ENCODE results near the gene SLC37A4. TPM values are rescaled to one million over a fixed set of nuclear protein-coding genes. Genes with fewer than 3 reads are reported as not detected.
A peak's percentile ranks its signal among the peaks of the same experiment; 100 is the strongest.

The SLC37A4 gene
- polyA plus RNA-seq, 3 donors from 2014 or later = 9.4 to 11.6 (median 11.4) TPM

- Mint-ChIP-seq H3K9me3 (no peaks in the 10 kb centered on the region), H3K4me3 (peak overlapping the region; percentile 57 to 84 (median 72)), H3K27ac (peak overlapping the region in 5 of 6 donors; percentile 14 to 87 (median 78)), H3K4me1 (peaks cover 8 to 15% of the 10 kb centered on the region in 2 donors), H3K27me3 (ENCODE audit: low read depth in 3 of 3) (peaks cover 0 to 4% (median 2%) of the 10 kb centered on the region in 3 donors), H3K36me3 (no peaks in the 10 kb centered on the region)
- no peak for DNase-seq
These were observed 698 bp downstream of the SLC37A4 start for GRCh38 chr11:119030029-119030328.

GRCh38 chr11:119029340-119030028 is 1.2 kb downstream of the SLC37A4 start:
- H3K4me3 Mint-ChIP-seq = peak overlapping the region; percentile 57 to 84 (median 72)
- peaks cover 0 to 2% (median 2%) of the 10 kb centered on the region in 3 donors for H3K27me3 Mint-ChIP-seq (ENCODE audit: low read depth in 3 of 3)
- H3K36me3 Mint-ChIP-seq = no peaks in the 10 kb centered on the region
- no peaks in the 10 kb centered on the region for H3K9me3 Mint-ChIP-seq
- no peak for DNase-seq
- H3K27ac Mint-ChIP-seq = peak overlapping the region; percentile 3 to 87 (median 76)
- H3K4me1 Mint-ChIP-seq = peaks cover 8 to 16% of the 10 kb centered on the region in 2 donors

DNA sequence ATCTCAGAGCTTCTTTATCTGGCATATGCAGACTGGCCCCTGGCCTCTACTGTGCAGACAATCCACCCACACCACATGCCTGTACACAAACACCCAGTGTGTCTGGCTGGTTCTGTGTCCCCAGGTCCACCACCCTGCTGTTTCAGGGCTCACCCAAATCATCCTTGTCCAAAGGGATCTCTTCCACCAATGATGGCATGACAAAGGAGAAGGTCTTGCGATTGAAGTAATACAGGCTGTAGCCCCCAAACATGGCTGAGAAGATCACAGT is 1.7 kb downstream of the SLC37A4 start:
- Mint-ChIP-seq H3K36me3 (peaks cover 0 to under 1% (median 0%) of the 10 kb centered on the region in 3 donors), H3K27ac (peak overlapping the region in 4 of 6 donors; percentile 14 to 86 (median 36)), H3K9me3 (no peaks in the 10 kb centered on the region), H3K4me3 (peak overlapping the region; percentile 47 to 84 (median 67)), H3K4me1 (peaks cover 8 to 18% of the 10 kb centered on the region in 2 donors), H3K27me3 (ENCODE audit: low read depth in 3 of 3) (peaks cover 0 to 2% (median 2%) of the 10 kb centered on the region in 3 donors)
- DNase-seq = no peak

DNA sequence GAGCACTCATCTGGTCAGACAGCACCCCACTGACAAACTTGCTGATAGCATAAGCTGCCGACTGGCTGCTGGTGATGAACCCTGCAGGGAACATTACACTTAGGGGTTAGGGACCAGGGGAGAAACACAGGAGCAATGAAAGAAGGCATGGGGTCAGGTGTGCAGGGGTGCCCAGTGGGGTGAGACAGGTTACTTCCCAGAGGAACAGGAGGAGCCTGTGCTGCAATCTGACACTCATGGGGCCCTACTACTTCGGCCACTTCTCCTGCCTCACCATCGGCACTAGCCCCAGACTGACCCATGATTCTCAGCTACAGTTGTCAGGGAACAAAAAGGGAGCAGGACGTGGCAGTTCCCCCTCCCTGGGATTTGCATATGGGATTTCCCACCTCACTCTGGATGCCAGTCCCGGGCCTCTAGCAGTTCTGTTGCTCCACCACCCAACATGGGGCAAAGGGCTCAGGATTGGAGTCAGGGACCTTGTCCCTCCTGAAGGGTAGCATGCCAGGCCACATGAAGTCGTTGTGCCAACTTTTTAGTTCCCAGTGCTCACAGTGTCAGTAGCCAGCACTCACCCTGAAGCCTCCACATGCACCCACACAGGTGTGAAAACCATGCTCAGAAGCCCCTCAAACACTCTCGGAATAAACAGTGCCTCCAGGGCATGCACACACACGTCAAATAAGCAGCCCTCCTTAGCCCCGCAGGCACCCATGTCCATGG is 2.2 kb downstream of the SLC37A4 start:
- Mint-ChIP-seq H3K27me3 (ENCODE audit: low read depth in 3 of 3) (peaks cover 0 to 2% (median 2%) of the 10 kb centered on the region in 3 donors), H3K36me3 (peaks cover 1 to 6% (median 2%) of the 10 kb centered on the region in 3 donors), H3K9me3 (no peaks in the 10 kb centered on the region), H3K4me3 (peak overlapping the region in 3 of 5 donors; percentile 47 to 84 (median 67)), H3K4me1 (peaks cover 12 to 20% of the 10 kb centered on the region in 2 donors), H3K27ac (peak overlapping the region in 1 of 6 donors; percentile 46)
- no peak for DNase-seq

GRCh38 chr11:119027561-119028345 is 2.9 kb downstream of the SLC37A4 start:
- Mint-ChIP-seq H3K4me3 (peak overlapping the region in 1 of 5 donors; percentile 27), H3K9me3 (no peaks in the 10 kb centered on the region), H3K36me3 (peaks cover 3 to 10% (median 6%) of the 10 kb centered on the region in 3 donors), H3K27me3 (ENCODE audit: low read depth in 3 of 3) (peaks cover 0 to 2% (median 2%) of the 10 kb centered on the region in 3 donors), H3K4me1 (peaks cover 15 to 22% of the 10 kb centered on the region in 2 donors), H3K27ac (peak overlapping the region in 1 of 6 donors; percentile 18)
- no peak for DNase-seq

- H3K27ac Mint-ChIP-seq = peak overlapping the region in 1 of 6 donors; percentile 17
- H3K27me3 Mint-ChIP-seq (ENCODE audit: low read depth in 3 of 3) = peaks cover 0 to 2% (median 2%) of the 10 kb centered on the region in 3 donors
- DNase-seq = no peak
- H3K4me1 Mint-ChIP-seq = peaks cover 15 to 22% of the 10 kb centered on the region in 2 donors
- H3K36me3 Mint-ChIP-seq = peaks cover 3 to 10% (median 6%) of the 10 kb centered on the region in 3 donors
- H3K9me3 Mint-ChIP-seq = no peaks in the 10 kb centered on the region
- no peak overlapping the region for H3K4me3 Mint-ChIP-seq
These were observed 3.7 kb downstream of the SLC37A4 start for GRCh38 chr11:119026970-119027369.

GRCh38 chr11:119025978-119026766 is 4.5 kb downstream of the SLC37A4 start:
- DNase-seq = no peak
- Mint-ChIP-seq H3K4me1 (peaks cover 21 to 22% of the 10 kb centered on the region in 2 donors), H3K27ac (peak overlapping the region in 3 of 6 donors; percentile 7 to 55 (median 13)), H3K27me3 (ENCODE audit: low read depth in 3 of 3) (peaks cover 0 to 2% (median under 1%) of the 10 kb centered on the region in 3 donors), H3K4me3 (no peak overlapping the region), H3K9me3 (no peaks in the 10 kb centered on the region), H3K36me3 (peaks cover 6 to 10% (median 9%) of the 10 kb centered on the region in 3 donors)

DNA sequence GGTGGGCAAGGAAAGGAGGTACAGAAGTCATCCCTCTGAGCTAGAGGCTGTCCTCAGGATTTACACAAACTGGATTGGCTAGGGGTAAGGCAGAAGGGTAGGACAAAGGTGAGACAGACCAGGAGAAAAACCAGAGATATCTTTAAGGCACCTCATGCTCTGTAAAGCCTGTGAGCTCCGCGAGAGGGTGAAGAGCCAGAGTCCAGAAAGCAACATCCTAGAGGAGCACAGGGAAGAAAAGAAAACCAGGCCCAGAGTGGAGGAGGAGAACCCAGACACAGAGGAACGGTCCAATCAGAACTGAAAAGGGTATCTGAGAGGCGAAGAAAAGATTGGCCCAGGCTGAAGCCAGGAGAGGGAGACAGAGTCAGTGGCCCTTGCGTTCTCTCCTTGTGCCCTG is 5.1 kb downstream of the SLC37A4 start:
- no peak for DNase-seq
- Mint-ChIP-seq H3K4me3 (no peak overlapping the region), H3K4me1 (peaks cover 18 to 24% of the 10 kb centered on the region in 2 donors), H3K36me3 (peaks cover 6 to 10% (median 9%) of the 10 kb centered on the region in 3 donors), H3K27ac (peak overlapping the region in 3 of 6 donors; percentile 60 to 80 (median 75)), H3K27me3 (ENCODE audit: low read depth in 3 of 3) (peaks cover 0 to 2% (median 0%) of the 10 kb centered on the region in 3 donors), H3K9me3 (no peaks in the 10 kb centered on the region)

DNA sequence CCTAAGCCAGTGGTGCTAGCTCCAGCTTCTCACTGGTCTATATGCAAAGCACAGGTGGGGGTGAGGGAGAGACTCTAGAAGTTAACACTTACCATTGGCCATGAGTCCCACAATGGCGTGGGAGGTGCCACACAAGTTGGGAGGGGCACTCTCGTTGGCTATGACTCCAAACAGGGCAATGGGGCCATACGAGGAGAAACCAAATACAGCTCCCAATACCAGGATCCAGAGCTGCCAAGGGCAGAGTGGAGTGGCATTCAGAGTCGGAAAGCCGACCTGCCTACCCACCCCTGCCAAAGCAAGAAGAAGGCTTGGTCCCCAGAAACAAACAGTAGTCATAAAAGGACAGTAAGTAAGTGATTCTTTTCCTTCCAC is 5.6 kb downstream of the SLC37A4 start:
- Mint-ChIP-seq H3K4me1 (peaks cover 23 to 27% of the 10 kb centered on the region in 2 donors), H3K27me3 (ENCODE audit: low read depth in 3 of 3) (peaks cover 0 to 2% (median 0%) of the 10 kb centered on the region in 3 donors), H3K9me3 (no peaks in the 10 kb centered on the region), H3K4me3 (no peak overlapping the region), H3K36me3 (peaks cover 6 to 10% (median 9%) of the 10 kb centered on the region in 3 donors), H3K27ac (peak overlapping the region in 3 of 6 donors; percentile 35 to 80 (median 60))
- no peak for DNase-seq

GRCh38 chr11:119024430-119025098 is 6.1 kb downstream of the SLC37A4 start:
- peaks cover 9 to 10% (median 9%) of the 10 kb centered on the region in 3 donors for H3K36me3 Mint-ChIP-seq
- H3K27ac Mint-ChIP-seq = peak overlapping the region in 4 of 6 donors; percentile 61 to 82 (median 80)
- no peak for DNase-seq
- H3K27me3 Mint-ChIP-seq (ENCODE audit: low read depth in 3 of 3) = peaks cover 0 to under 1% (median 0%) of the 10 kb centered on the region in 3 donors
- H3K9me3 Mint-ChIP-seq = no peaks in the 10 kb centered on the region
- peaks cover 23 to 27% of the 10 kb centered on the region in 2 donors for H3K4me1 Mint-ChIP-seq
- H3K4me3 Mint-ChIP-seq = no peak overlapping the region

DNA sequence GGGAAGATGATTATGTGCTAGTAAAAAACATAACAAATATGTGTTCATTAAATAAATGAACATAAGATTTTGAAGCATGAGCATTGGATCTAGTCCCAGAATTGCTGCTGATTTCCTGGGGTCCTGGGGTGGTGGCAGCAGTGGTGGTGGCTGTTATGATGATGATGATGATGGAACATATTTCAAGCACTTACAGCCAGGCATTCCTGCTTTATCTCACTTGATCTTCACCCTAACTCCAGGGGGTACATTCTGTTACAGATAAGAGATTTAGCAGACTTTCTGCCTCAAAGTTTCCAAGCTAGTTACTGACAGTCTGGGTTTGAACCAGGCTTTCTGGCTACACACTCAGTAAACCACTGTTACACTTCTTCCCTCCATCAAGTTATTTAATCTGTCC is 6.9 kb downstream of the SLC37A4 start:
- Mint-ChIP-seq H3K4me3 (no peak overlapping the region), H3K36me3 (peaks cover 9 to 10% (median 9%) of the 10 kb centered on the region in 3 donors), H3K4me1 (peaks cover 28 to 31% of the 10 kb centered on the region in 2 donors), H3K9me3 (no peaks in the 10 kb centered on the region), H3K27ac (peak overlapping the region in 3 of 6 donors; percentile 3 to 80 (median 4)), H3K27me3 (ENCODE audit: low read depth in 3 of 3) (no peaks in the 10 kb centered on the region)
- no peak for DNase-seq

DNA sequence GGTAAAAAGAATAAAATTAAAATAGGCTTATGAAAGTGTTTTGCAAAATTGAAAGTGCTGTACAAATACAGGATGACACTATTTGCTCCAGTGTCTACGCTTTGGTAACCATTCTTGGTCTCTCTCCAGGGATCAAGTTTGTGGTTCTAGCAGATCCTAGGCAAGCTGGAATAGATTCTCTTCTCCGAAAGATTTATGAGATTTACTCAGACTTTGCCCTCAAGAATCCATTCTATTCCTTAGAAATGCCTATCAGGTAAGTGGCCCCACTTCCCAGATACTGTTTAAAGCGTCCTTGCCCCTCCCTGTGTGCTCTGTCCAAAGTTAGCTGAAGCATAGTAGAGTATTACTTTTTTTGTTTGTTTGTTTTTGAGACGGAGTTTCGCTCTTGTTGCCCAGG is 9.0 kb downstream of the SLC37A4 start:
- Mint-ChIP-seq H3K36me3 (peaks cover 9 to 10% (median 9%) of the 10 kb centered on the region in 3 donors), H3K27me3 (ENCODE audit: low read depth in 3 of 3) (peaks cover 2 to 8% (median 7%) of the 10 kb centered on the region in 3 donors), H3K4me3 (peak overlapping the region in 3 of 5 donors; percentile 27 to 30 (median 30)), H3K9me3 (no peaks in the 10 kb centered on the region), H3K4me1 (peaks cover 48 to 52% of the 10 kb centered on the region in 2 donors), H3K27ac (peak overlapping the region in 4 of 6 donors; percentile 22 to 59 (median 39))
- no peak for DNase-seq
